ENCODE results near the gene SLC15A3. TPM values are rescaled to one million over a fixed set of nuclear protein-coding genes. Genes with fewer than 3 reads are reported as not detected.
"Not testable (repeated sequence)": the region's sequence is repeated elsewhere in the genome, so short reads cannot be mapped to it uniquely, and the experiment has no call there.

Gene SLC15A3
- total and polyA plus RNA-seq, 5 donors from 2014 or later: 0.43 to 1.0 TPM; not detected in 3

DNA sequence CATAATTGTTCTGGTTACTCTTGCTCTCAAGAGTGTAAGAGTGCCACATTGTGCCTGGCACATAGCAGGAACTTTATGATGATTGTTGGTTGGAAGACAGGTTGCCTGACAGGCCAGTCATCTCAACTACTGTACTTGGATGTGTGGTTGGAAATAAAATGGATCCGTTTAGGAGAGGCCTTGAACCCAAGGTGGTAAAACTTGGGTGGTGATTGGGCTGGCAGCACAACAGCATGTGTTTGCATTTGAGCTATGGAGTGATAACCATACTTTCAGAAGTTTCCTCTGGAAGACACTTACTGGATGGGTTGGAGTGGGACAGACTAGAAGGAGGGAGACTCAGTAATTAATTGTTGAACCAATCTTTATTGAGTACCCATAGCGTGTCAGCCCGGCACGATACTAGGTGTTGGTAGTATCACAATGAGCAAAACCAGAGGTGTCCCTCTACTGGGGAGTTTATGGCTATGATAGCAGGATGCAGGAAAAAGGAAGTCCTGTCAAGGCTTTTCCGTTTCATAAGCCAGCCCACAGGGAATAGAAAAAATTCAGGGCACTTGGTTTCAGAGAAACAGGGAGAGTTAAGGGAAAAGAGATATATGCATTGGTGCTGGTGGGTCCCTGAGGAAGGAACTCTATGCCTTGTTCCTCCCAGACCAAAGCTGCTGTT is 41.1 kb downstream of the SLC15A3 start:
- H3K36me3 ChIP-seq (ENCODE audit: control insufficient read depth, insufficient read depth, low read length): no peaks in the 10 kb centered on the region
- no peak overlapping the region for H3K27ac ChIP-seq (ENCODE audit: insufficient read depth, low read length, poor library complexity, severe bottlenecking)
- DNase-seq (no peak), ATAC-seq (ENCODE audit: low read depth in 2 of 2) (no peak)
- Mint-ChIP-seq H3K4me3 (peak overlapping the region in 2 of 4 donors; percentile 16 to 43), H3K27ac (peak overlapping the region in 2 of 3 donors; percentile 89 to 93), H3K9me3 (peaks cover 0 to 2% (median 0%) of the 10 kb centered on the region in 7 donors), H3K27me3 (peaks cover 10% of the 10 kb centered on the region), H3K4me1 (peaks cover 17 to 63% (median 30%) of the 10 kb centered on the region in 4 donors), H3K36me3 (no peaks in the 10 kb centered on the region)
- no peak overlapping the region for H3K4me3 ChIP-seq (ENCODE audit: low read depth, low read length)
- H3K9me3 ChIP-seq (ENCODE audit: control insufficient read depth in 2 of 2, low read length in 2 of 2): no peaks in the 10 kb centered on the region
- peaks cover 13% of the 10 kb centered on the region for H3K27me3 ChIP-seq (ENCODE audit: control insufficient read depth, insufficient read depth, low read length)
- H3K4me1 ChIP-seq (ENCODE audit: control insufficient read depth, insufficient read depth, low read length, poor library complexity, severe bottlenecking): peaks cover 49% of the 10 kb centered on the region

DNA sequence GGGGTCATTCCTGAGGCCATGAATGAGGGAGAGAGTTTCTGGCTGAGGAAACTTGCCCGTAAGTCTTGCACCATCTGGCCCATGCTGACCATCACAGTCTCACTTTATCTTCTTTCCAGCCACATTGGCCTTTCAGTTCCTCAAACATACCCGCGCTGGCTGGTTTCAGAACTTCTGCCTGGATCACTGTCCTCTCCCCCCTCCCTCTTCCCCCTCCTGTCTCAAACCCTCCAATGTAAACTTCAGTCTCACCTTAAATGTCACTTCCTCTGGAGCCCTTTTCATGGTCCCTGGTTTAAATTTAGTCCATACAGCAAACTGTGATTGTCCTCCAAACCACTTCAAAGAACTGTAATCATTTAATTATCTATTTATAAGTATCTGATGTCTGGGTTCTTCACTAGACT is 41.7 kb downstream of the SLC15A3 start:
- peak overlapping the region in 1 of 3 donors; percentile 15 for H3K27ac Mint-ChIP-seq
- DNase-seq: no peak
- peaks cover 18 to 63% (median 31%) of the 10 kb centered on the region in 4 donors for H3K4me1 Mint-ChIP-seq
- Histone ChIP-seq H3K4me1 (ENCODE audit: control insufficient read depth, insufficient read depth, low read length, poor library complexity, severe bottlenecking) (peaks cover 49% of the 10 kb centered on the region), H3K27me3 (ENCODE audit: control insufficient read depth, insufficient read depth, low read length) (peaks cover 13% of the 10 kb centered on the region), H3K36me3 (ENCODE audit: control insufficient read depth, insufficient read depth, low read length) (no peaks in the 10 kb centered on the region), H3K9me3 (ENCODE audit: control insufficient read depth in 2 of 2, low read length in 2 of 2) (no peaks in the 10 kb centered on the region), H3K27ac (ENCODE audit: insufficient read depth, low read length, poor library complexity, severe bottlenecking) (no peak overlapping the region), H3K4me3 (ENCODE audit: low read depth, low read length) (no peak overlapping the region)
- no peak for ATAC-seq (ENCODE audit: low read depth in 2 of 2)
- H3K9me3 Mint-ChIP-seq: peaks cover 0 to 2% (median 0%) of the 10 kb centered on the region in 7 donors
- H3K27me3 Mint-ChIP-seq: peaks cover 10% of the 10 kb centered on the region
- H3K36me3 Mint-ChIP-seq: no peaks in the 10 kb centered on the region
- H3K4me3 Mint-ChIP-seq: peak overlapping the region in 2 of 4 donors; percentile 16 to 43

DNA sequence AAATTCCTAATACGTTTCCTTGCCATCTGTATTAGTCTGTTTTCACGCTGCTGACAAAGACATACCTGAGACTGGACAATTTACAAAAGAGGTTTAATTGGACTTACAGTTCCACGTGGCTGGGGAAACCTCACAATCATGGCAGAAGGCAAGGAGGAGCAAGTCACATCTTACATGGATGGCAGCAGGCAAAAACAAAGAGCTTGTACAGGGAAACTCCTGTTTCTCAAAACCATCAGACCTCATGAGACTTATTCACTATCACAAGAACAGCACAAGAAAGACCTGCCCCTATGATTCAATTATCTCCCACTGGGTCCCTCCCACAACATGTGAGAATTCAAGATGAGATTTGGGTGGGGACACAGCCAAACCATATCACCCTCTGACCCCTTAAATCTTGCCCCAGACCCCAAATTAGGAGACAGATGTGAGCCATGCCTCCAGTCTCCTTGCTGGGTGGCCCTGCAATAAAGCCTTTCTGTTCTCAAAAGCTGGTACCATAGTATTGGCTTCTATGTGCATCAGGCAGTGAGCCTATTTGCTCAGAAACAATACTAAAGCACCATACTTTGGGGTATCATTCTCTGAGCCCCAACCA is 42.2 kb downstream of the SLC15A3 start:
- Histone ChIP-seq H3K27me3 (ENCODE audit: control insufficient read depth, insufficient read depth, low read length) (peaks cover 13% of the 10 kb centered on the region), H3K4me1 (ENCODE audit: control insufficient read depth, insufficient read depth, low read length, poor library complexity, severe bottlenecking) (peaks cover 49% of the 10 kb centered on the region)
- H3K4me3 ChIP-seq (ENCODE audit: low read depth, low read length); ATAC-seq (ENCODE audit: low read depth in 2 of 2); H3K27ac ChIP-seq (ENCODE audit: insufficient read depth, low read length, poor library complexity, severe bottlenecking); H3K9me3 ChIP-seq (ENCODE audit: control insufficient read depth in 2 of 2, low read length in 2 of 2); H3K36me3 ChIP-seq (ENCODE audit: control insufficient read depth, insufficient read depth, low read length); H3K36me3 Mint-ChIP-seq; DNase-seq; H3K9me3 Mint-ChIP-seq: not testable (repeated sequence)
- peaks cover 21 to 63% (median 33%) of the 10 kb centered on the region in 4 donors for H3K4me1 Mint-ChIP-seq
- H3K4me3 Mint-ChIP-seq: peak overlapping the region in 1 of 4 donors; percentile 88
- peaks cover 10% of the 10 kb centered on the region for H3K27me3 Mint-ChIP-seq
- peak overlapping the region in 1 of 3 donors; percentile 44 for H3K27ac Mint-ChIP-seq

DNA sequence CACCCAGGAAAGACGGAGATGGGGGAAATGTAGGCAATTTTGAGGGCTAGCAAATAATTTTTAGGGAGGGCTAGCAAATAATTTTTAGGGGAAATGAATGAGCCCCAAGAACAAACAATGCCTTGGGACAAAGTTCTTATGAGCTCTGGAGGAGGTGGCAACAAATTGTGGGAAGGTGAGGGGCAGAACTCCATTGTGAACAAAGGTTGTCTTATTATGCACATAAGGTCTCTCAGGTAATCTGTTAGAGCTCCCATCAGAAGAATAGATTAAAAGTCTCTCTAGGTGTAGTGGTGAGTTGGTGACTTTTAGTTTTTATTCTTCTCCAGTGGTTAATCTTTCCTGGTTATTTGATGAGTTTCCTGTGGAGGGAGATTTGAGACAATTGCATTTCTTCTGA is 43.2 kb downstream of the SLC15A3 start:
- Histone ChIP-seq H3K27ac (ENCODE audit: insufficient read depth, low read length, poor library complexity, severe bottlenecking) (no peak overlapping the region), H3K36me3 (ENCODE audit: control insufficient read depth, insufficient read depth, low read length) (peaks cover 2% of the 10 kb centered on the region), H3K9me3 (ENCODE audit: control insufficient read depth in 2 of 2, low read length in 2 of 2) (no peaks in the 10 kb centered on the region), H3K27me3 (ENCODE audit: control insufficient read depth, insufficient read depth, low read length) (peaks cover 13% of the 10 kb centered on the region), H3K4me1 (ENCODE audit: control insufficient read depth, insufficient read depth, low read length, poor library complexity, severe bottlenecking) (peaks cover 48% of the 10 kb centered on the region), H3K4me3 (ENCODE audit: low read depth, low read length) (no peak overlapping the region)
- Mint-ChIP-seq H3K27ac (peak overlapping the region in 1 of 3 donors; percentile 72), H3K4me3 (peak overlapping the region in 2 of 4 donors; percentile 17 to 88), H3K4me1 (peaks cover 26 to 70% (median 35%) of the 10 kb centered on the region in 4 donors), H3K36me3 (no peaks in the 10 kb centered on the region), H3K9me3 (peaks cover 0 to 2% (median 0%) of the 10 kb centered on the region in 7 donors), H3K27me3 (peaks cover 10% of the 10 kb centered on the region)
- ATAC-seq (ENCODE audit: low read depth in 2 of 2): no peak
- DNase-seq: no peak

DNA sequence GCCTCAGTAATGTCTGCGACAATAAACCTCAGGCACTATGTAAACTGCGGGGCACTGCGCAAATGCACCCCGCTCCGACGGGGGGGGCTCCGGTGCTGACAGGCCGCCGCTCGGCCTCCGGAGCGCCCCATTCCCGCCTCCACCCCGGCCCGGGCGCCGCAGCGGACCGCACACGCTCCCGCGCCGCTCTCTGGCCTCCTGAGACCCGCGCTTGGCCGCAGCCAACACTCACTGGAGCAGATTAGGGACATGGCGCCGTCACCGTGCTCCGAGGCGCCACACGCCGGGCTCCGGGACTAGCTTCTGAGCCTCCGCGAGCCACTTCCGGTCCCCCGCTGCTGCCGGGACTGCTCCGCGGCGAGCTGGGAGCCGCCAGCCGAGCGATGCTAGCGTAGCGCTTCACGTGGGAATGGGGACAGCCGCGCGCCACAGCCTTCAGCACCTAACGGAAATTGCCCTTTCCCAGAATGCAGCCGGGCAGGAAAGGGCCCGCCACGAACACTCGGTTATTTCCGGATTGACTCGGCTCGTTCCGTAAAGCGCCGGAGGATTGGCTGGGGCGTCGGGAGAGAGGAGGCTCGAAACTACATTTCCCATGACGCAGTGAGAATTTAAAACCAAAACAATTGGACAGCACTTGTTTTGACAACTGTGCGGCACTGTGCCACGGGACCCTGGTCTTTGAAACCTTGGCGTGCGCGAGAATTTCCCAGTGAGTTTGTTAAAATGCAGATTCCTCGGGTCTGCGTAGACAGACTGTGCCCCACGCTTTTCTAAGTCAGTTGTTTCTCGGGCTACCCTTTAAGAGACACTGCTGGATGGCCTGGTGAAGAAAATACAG is 45.6 kb downstream of the SLC15A3 start, which contains the start of gene PRPF19:
TSS of gene PRPF19 (minus strand) at position 454 of the 841 bp plus-strand sequence. CDS start at position 251, 203 bp downstream.
- peak; percentile 94 to 97 for ATAC-seq (ENCODE audit: low read depth in 2 of 2)
- H3K9me3 Mint-ChIP-seq: peaks cover 0 to 2% (median 0%) of the 10 kb centered on the region in 7 donors
- Histone ChIP-seq H3K9me3 (ENCODE audit: control insufficient read depth in 2 of 2, low read length in 2 of 2) (no peaks in the 10 kb centered on the region), H3K36me3 (ENCODE audit: control insufficient read depth, insufficient read depth, low read length) (peaks cover 26% of the 10 kb centered on the region), H3K4me3 (ENCODE audit: low read depth, low read length) (peak within 1 kb of the TSS; percentile 91), H3K27ac (ENCODE audit: insufficient read depth, low read length, poor library complexity, severe bottlenecking) (peak within 1 kb of the TSS; percentile 91), H3K4me1 (ENCODE audit: control insufficient read depth, insufficient read depth, low read length, poor library complexity, severe bottlenecking) (peaks cover 34% of the 10 kb centered on the region), H3K27me3 (ENCODE audit: control insufficient read depth, insufficient read depth, low read length) (peaks cover 13% of the 10 kb centered on the region)
- H3K4me1 Mint-ChIP-seq: peaks cover 15 to 57% (median 32%) of the 10 kb centered on the region in 4 donors
- peak within 1 kb of the TSS; percentile 97 to 98 (median 98) for H3K27ac Mint-ChIP-seq
- H3K4me3 Mint-ChIP-seq: peak within 1 kb of the TSS; percentile 88 to 93 (median 91)
- peak; percentile 99 for DNase-seq
- H3K27me3 Mint-ChIP-seq: peaks cover 10% of the 10 kb centered on the region
- H3K36me3 Mint-ChIP-seq: peaks cover 7% of the 10 kb centered on the region

DNA sequence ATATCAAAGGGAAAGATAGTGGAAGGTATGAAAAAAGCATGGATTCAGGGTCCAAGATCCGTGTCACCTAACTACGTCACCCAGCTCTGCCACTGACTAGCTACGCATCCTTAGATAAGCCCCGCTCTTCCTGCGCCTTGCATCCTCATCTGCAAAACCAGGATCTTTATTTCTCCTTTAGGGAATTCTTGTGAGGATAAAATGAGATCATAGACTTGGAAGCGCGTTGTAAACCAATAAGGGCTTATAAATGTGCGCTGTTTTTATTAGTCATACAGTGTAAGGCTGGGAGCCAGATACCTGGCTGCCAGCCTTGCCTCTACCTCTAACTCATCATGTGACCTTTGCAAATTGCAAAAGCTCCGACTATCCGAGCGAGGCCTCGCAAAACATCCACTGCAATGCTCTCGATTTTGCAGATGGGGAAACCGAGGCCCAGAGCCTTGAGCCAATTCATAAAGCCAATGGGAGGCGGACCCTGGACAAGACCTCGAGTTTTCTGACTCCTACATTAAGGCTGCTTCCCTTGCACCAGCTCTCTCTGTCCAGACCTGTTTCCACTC is 46.3 kb downstream of the SLC15A3 start:
- H3K4me1 ChIP-seq (ENCODE audit: control insufficient read depth, insufficient read depth, low read length, poor library complexity, severe bottlenecking): peaks cover 34% of the 10 kb centered on the region
- peaks cover 15 to 50% (median 32%) of the 10 kb centered on the region in 4 donors for H3K4me1 Mint-ChIP-seq
- peaks cover 0 to 2% (median 0%) of the 10 kb centered on the region in 7 donors for H3K9me3 Mint-ChIP-seq
- ATAC-seq (ENCODE audit: low read depth in 2 of 2) (peak in 1 of 2 donors; percentile 14), DNase-seq (peak in 1 of 3 donors; percentile 50)
- peak overlapping the region; percentile 91 for H3K27ac ChIP-seq (ENCODE audit: insufficient read depth, low read length, poor library complexity, severe bottlenecking)
- H3K9me3 ChIP-seq (ENCODE audit: control insufficient read depth in 2 of 2, low read length in 2 of 2): no peaks in the 10 kb centered on the region
- H3K36me3 Mint-ChIP-seq: peaks cover 14% of the 10 kb centered on the region
- H3K4me3 ChIP-seq (ENCODE audit: low read depth, low read length): peak overlapping the region; percentile 84
- H3K27me3 ChIP-seq (ENCODE audit: control insufficient read depth, insufficient read depth, low read length): peaks cover 10% of the 10 kb centered on the region
- H3K36me3 ChIP-seq (ENCODE audit: control insufficient read depth, insufficient read depth, low read length): peaks cover 33% of the 10 kb centered on the region
- H3K27ac Mint-ChIP-seq: peak overlapping the region; percentile 90 to 97 (median 93)
- peak overlapping the region; percentile 88 to 93 (median 91) for H3K4me3 Mint-ChIP-seq
- H3K27me3 Mint-ChIP-seq: peaks cover 10% of the 10 kb centered on the region

DNA sequence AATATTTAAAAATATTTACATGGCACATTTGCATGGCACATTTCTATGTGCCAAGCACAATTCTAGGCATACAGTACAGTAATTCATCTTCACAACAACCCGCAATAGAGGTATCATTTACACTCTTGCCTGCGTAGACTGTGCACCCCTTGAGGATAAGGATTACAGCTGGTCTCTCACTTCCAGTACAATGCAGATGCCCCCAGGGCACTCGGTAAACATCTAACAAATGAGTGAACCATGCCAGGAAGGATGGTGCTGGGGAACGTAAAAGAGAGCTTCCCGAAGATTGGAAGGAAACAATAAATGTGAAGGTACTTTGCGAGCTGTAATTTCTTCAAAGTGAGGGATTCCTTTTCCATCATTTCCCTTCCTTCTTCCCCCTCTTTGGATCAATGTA is 46.9 kb downstream of the SLC15A3 start:
- Histone ChIP-seq H3K27me3 (ENCODE audit: control insufficient read depth, insufficient read depth, low read length) (peaks cover 9% of the 10 kb centered on the region), H3K27ac (ENCODE audit: insufficient read depth, low read length, poor library complexity, severe bottlenecking) (peak overlapping the region; percentile 91), H3K9me3 (ENCODE audit: control insufficient read depth in 2 of 2, low read length in 2 of 2) (no peaks in the 10 kb centered on the region), H3K4me1 (ENCODE audit: control insufficient read depth, insufficient read depth, low read length, poor library complexity, severe bottlenecking) (peaks cover 34% of the 10 kb centered on the region), H3K36me3 (ENCODE audit: control insufficient read depth, insufficient read depth, low read length) (peaks cover 39% of the 10 kb centered on the region), H3K4me3 (ENCODE audit: low read depth, low read length) (peak overlapping the region; percentile 84)
- peaks cover 17% of the 10 kb centered on the region for H3K36me3 Mint-ChIP-seq
- no peak for ATAC-seq (ENCODE audit: low read depth in 2 of 2)
- no peak for DNase-seq
- peaks cover 10% of the 10 kb centered on the region for H3K27me3 Mint-ChIP-seq
- H3K9me3 Mint-ChIP-seq: peaks cover 0 to 2% (median 0%) of the 10 kb centered on the region in 7 donors
- peak overlapping the region; percentile 90 to 97 (median 93) for H3K27ac Mint-ChIP-seq
- H3K4me3 Mint-ChIP-seq: peak overlapping the region; percentile 88 to 93 (median 91)
- peaks cover 15 to 49% (median 32%) of the 10 kb centered on the region in 4 donors for H3K4me1 Mint-ChIP-seq
